ENCODE data around the gene CENPL. TPM values are rescaled to one million over a fixed set of nuclear protein-coding genes. Genes with fewer than 3 reads are reported as not detected.

CENPL gene
- total and polyA plus RNA-seq, 9 of the 15 experiments (the other 6 are each of a cell fraction or from before 2014, with no cell fraction given), result 33.0 to 52.7 (median 39.7) TPM

DNA sequence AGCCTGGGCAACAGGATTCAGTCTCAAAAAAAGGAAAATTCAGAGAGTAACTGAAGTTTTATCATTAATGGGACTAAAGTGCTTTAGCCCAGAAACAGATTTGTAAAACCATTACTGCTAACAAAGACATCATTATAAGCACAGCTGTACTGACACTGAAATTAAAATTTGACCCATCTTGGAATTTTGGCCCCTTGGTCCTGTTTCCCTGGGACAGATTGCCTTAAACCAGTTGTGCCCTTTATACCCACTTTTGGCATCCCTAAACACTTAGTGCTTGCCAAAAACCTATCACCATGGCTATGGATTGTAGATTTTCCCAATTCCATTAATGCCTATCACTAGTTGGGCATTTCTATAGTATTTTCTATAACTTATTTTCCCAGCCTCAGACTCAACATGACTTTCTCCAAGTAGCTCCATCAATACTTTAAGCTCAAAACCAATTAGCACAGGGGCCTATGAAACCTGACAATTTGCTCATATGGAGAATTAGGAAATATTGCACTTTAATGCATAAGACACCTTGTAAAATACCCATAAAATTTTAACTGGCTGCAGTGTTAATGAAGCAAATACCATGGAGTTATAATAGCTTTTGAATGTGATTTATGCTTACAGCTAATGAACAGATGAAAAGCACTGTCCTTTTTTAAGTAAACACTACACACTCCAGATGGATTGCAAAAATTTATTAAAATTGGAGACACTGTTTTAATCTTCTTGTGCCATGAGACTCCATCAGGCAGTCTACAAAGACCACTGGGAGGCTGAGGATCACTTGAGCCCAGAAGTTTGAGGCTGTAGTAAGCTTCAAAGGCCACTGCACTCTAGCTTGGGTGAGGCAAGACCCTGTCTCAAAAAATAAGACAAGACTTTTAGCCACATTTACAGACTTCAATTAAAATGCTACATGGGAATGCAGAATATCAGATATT lies 38.8 kb upstream of the CENPL start (continued):
- TF ChIP-seq, protein P1, sequence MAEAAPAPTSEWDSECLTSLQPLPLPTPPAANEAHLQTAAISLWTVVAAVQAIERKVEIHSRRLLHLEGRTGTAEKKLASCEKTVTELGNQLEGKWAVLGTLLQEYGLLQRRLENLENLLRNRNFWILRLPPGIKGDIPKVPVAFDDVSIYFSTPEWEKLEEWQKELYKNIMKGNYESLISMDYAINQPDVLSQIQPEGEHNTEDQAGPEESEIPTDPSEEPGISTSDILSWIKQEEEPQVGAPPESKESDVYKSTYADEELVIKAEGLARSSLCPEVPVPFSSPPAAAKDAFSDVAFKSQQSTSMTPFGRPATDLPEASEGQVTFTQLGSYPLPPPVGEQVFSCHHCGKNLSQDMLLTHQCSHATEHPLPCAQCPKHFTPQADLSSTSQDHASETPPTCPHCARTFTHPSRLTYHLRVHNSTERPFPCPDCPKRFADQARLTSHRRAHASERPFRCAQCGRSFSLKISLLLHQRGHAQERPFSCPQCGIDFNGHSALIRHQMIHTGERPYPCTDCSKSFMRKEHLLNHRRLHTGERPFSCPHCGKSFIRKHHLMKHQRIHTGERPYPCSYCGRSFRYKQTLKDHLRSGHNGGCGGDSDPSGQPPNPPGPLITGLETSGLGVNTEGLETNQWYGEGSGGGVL (CRISPR knock-in tag; IDR thresholded peaks at IDR 0.05), result no peak
- TF ChIP-seq KLF16 (IDR thresholded peaks at IDR 0.05) (no peak), POLR2G (IDR thresholded peaks at IDR 0.05; ENCODE audit: low read depth, low read length) (peak; percentile 40; the same call in 1 of the 2 replicates), ESRRA (IDR thresholded peaks at IDR 0.05; ENCODE audit: borderline replicate concordance, low read depth) (no peak), YY1 (IDR thresholded peaks at IDR 0.05; ENCODE audit: borderline replicate concordance in 1 of 3, control insufficient read depth in 1 of 3, extremely low read depth in 1 of 3, insufficient read depth in 3 of 3, insufficient read length in 1 of 3, insufficient replicate concordance in 2 of 3, low read depth in 1 of 3, low read length in 2 of 3) (no peak)
- TF ChIP-seq, protein P2, sequence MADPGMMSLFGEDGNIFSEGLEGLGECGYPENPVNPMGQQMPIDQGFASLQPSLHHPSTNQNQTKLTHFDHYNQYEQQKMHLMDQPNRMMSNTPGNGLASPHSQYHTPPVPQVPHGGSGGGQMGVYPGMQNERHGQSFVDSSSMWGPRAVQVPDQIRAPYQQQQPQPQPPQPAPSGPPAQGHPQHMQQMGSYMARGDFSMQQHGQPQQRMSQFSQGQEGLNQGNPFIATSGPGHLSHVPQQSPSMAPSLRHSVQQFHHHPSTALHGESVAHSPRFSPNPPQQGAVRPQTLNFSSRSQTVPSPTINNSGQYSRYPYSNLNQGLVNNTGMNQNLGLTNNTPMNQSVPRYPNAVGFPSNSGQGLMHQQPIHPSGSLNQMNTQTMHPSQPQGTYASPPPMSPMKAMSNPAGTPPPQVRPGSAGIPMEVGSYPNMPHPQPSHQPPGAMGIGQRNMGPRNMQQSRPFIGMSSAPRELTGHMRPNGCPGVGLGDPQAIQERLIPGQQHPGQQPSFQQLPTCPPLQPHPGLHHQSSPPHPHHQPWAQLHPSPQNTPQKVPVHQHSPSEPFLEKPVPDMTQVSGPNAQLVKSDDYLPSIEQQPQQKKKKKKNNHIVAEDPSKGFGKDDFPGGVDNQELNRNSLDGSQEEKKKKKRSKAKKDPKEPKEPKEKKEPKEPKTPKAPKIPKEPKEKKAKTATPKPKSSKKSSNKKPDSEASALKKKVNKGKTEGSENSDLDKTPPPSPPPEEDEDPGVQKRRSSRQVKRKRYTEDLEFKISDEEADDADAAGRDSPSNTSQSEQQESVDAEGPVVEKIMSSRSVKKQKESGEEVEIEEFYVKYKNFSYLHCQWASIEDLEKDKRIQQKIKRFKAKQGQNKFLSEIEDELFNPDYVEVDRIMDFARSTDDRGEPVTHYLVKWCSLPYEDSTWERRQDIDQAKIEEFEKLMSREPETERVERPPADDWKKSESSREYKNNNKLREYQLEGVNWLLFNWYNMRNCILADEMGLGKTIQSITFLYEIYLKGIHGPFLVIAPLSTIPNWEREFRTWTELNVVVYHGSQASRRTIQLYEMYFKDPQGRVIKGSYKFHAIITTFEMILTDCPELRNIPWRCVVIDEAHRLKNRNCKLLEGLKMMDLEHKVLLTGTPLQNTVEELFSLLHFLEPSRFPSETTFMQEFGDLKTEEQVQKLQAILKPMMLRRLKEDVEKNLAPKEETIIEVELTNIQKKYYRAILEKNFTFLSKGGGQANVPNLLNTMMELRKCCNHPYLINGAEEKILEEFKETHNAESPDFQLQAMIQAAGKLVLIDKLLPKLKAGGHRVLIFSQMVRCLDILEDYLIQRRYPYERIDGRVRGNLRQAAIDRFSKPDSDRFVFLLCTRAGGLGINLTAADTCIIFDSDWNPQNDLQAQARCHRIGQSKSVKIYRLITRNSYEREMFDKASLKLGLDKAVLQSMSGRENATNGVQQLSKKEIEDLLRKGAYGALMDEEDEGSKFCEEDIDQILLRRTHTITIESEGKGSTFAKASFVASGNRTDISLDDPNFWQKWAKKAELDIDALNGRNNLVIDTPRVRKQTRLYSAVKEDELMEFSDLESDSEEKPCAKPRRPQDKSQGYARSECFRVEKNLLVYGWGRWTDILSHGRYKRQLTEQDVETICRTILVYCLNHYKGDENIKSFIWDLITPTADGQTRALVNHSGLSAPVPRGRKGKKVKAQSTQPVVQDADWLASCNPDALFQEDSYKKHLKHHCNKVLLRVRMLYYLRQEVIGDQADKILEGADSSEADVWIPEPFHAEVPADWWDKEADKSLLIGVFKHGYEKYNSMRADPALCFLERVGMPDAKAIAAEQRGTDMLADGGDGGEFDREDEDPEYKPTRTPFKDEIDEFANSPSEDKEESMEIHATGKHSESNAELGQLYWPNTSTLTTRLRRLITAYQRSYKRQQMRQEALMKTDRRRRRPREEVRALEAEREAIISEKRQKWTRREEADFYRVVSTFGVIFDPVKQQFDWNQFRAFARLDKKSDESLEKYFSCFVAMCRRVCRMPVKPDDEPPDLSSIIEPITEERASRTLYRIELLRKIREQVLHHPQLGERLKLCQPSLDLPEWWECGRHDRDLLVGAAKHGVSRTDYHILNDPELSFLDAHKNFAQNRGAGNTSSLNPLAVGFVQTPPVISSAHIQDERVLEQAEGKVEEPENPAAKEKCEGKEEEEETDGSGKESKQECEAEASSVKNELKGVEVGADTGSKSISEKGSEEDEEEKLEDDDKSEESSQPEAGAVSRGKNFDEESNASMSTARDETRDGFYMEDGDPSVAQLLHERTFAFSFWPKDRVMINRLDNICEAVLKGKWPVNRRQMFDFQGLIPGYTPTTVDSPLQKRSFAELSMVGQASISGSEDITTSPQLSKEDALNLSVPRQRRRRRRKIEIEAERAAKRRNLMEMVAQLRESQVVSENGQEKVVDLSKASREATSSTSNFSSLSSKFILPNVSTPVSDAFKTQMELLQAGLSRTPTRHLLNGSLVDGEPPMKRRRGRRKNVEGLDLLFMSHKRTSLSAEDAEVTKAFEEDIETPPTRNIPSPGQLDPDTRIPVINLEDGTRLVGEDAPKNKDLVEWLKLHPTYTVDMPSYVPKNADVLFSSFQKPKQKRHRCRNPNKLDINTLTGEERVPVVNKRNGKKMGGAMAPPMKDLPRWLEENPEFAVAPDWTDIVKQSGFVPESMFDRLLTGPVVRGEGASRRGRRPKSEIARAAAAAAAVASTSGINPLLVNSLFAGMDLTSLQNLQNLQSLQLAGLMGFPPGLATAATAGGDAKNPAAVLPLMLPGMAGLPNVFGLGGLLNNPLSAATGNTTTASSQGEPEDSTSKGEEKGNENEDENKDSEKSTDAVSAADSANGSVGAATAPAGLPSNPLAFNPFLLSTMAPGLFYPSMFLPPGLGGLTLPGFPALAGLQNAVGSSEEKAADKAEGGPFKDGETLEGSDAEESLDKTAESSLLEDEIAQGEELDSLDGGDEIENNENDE (IDR thresholded peaks at IDR 0.05; ENCODE audit: low read depth, low read length), result no peak
- TF ChIP-seq, protein P3, sequence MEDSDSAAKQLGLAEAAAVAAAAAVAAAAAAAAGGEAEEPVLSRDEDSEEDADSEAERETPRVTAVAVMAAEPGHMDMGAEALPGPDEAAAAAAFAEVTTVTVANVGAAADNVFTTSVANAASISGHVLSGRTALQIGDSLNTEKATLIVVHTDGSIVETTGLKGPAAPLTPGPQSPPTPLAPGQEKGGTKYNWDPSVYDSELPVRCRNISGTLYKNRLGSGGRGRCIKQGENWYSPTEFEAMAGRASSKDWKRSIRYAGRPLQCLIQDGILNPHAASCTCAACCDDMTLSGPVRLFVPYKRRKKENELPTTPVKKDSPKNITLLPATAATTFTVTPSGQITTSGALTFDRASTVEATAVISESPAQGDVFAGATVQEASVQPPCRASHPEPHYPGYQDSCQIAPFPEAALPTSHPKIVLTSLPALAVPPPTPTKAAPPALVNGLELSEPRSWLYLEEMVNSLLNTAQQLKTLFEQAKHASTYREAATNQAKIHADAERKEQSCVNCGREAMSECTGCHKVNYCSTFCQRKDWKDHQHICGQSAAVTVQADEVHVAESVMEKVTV (CRISPR knock-in tag; IDR thresholded peaks at IDR 0.05), result no peak
- TF ChIP-seq, protein P4, sequence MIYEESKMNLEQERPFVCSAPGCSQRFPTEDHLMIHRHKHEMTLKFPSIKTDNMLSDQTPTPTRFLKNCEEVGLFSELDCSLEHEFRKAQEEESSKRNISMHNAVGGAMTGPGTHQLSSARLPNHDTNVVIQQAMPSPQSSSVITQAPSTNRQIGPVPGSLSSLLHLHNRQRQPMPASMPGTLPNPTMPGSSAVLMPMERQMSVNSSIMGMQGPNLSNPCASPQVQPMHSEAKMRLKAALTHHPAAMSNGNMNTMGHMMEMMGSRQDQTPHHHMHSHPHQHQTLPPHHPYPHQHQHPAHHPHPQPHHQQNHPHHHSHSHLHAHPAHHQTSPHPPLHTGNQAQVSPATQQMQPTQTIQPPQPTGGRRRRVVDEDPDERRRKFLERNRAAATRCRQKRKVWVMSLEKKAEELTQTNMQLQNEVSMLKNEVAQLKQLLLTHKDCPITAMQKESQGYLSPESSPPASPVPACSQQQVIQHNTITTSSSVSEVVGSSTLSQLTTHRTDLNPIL (CRISPR knock-in tag; IDR thresholded peaks at IDR 0.05), result no peak
